ENCODE results near the gene ATXN7L1.

Gene ATXN7L1

GRCh38 chr7:105649727-105650381 is 226.5 kb downstream of the ATXN7L1 start:
- peak; percentile 69 for DNase-seq (ENCODE audit: low read depth, low spot score)

GRCh38 chr7:105648561-105649401 is 227.6 kb downstream of the ATXN7L1 start:
- peak; percentile 45 for DNase-seq (ENCODE audit: low read depth, low spot score)

DNA sequence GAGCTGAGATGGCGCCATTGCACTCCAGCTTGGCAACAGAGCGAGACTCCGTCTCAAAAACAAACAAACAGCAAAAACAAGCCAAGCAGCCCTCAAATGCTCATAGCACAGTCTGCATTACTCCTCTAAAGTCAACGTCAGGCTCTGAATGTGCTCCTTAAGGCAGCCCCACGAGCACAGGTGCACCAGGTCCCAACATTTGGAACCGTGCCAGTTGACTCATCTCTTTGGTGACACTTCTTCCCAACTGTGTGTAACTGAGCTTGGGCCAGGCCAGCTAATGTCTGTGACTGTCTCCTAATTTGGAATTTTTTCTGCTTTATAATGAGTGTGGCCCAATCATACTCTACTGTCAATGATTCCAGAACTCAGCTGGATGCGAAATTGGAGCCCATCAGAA is 228.8 kb downstream of the ATXN7L1 start:
- DNase-seq (ENCODE audit: low read depth, low spot score), result no peak

GRCh38 chr7:105644937-105645336 is 231.5 kb downstream of the ATXN7L1 start:
- DNase-seq (ENCODE audit: low read depth, low spot score), result no peak

GRCh38 chr7:105643851-105644250 is 232.5 kb downstream of the ATXN7L1 start:
- peak; percentile 29 for DNase-seq (ENCODE audit: low read depth, low spot score)

- peak; percentile 43 for DNase-seq (ENCODE audit: low read depth, low spot score)
Measured at GRCh38 chr7:105643384-105643783, 233.0 kb downstream of the ATXN7L1 start.

- DNase-seq (ENCODE audit: low read depth, low spot score), result no peak
Measured at GRCh38 chr7:105642264-105642663, 234.1 kb downstream of the ATXN7L1 start.

DNA sequence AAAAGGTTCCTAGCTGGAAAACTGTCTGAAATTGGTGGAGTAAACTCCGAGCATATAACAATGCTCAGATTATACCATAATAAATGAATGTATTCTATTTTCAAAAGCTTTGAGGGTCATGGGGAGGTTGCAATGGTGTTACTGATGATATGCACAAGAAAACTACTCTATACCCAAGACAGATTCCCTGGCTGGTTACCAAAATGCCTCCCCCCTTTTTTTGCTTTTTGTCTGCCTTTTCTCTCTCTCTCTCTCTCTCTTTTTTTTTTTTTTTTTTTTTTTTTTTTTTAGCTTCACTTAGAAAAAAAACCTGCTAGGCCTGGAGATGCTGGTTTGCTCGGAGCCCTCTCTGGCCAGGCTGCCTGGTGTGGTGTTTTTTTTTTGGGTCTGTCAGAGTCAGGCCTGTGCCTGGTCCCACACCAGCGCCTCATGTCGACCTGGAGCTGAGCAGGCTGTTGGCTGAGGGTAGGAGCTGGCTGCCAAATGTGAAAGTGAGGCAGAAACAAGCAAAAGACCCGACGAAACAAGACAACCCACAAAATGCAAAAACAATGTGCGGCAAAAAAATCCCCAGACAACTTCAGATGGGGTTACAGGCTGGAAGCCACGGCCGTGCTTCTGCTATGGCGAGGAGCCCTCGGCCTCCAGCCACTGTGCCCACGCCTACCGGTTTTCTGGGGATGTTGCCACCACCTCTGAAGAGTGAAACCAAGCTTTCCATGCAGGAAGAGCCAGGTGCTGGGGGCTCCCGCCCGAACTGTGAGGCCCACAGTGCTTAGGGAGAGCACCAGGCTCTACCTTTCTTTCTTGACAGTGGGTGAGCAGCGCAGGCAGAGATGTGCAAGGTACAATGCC is 235.2 kb downstream of the ATXN7L1 start:
- no peak for DNase-seq (ENCODE audit: low read depth, low spot score)

- no peak for DNase-seq (ENCODE audit: low read depth, low spot score)
Measured at GRCh38 chr7:105639667-105640493, 236.5 kb downstream of the ATXN7L1 start.

GRCh38 chr7:105638902-105639495 is 237.4 kb downstream of the ATXN7L1 start:
- peak; percentile 30 for DNase-seq (ENCODE audit: low read depth, low spot score)

- DNase-seq (ENCODE audit: low read depth, low spot score), result no peak
Measured at GRCh38 chr7:105638334-105638733, 238.1 kb downstream of the ATXN7L1 start.

DNA sequence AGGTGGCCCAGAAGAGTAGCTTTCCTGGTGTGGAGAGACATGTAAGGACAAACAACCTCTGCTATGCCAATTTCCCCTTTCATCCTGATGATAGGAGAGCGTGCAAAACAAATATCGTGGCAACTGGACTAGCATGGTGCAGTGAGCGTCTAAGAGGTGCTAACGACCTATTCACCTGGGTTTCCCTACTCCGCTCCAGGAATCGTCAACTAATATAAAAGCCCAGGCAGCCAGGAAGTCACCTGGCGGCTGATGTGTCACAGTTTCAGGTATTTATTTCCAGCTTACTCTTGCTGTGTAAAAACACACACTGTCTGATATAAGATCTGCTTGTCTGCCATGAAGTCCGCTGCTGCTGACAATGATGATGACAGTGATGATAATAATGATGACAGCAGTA is 238.6 kb downstream of the ATXN7L1 start:
- DNase-seq (ENCODE audit: low read depth, low spot score), result no peak

DNA sequence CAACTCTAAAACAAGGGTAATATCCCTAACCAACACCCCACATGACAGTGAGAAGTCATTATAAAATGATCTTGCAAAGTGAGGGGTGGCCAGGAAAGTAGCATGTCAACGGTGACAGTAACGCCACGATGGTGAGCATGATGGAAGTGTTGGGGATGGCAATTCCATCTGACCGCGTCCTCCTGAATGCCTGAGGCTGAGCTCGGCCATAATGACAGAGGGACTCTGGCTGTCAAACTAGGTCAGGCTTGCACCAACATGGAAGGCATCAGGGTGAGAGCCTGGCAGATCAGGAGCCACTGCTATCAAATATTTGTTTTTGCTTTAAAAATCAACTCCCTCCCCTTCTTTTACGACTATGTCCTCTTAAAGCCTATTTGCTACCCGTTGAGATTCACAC is 239.4 kb downstream of the ATXN7L1 start:
- no peak for DNase-seq (ENCODE audit: low read depth, low spot score)

DNA sequence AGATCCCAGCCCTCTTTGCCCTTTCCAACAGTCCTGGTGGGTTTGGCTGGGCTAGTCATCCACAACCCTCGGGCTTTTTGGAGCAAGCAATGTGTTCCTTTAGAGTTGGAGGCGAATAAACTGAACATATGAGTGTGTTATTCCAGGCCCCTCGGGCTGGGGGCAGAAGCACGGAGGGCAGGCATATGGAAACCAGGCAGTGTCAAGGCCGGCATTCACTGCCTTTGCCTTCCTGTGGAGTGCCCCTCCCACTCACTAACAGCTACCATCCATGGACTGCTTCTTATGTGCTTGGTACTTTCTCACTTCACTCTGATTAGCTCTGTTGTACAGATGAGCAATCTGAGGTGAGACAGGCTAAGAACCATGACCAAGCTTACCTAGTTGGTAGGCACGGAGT is 241.2 kb downstream of the ATXN7L1 start:
- DNase-seq (ENCODE audit: low read depth, low spot score), result no peak

DNA sequence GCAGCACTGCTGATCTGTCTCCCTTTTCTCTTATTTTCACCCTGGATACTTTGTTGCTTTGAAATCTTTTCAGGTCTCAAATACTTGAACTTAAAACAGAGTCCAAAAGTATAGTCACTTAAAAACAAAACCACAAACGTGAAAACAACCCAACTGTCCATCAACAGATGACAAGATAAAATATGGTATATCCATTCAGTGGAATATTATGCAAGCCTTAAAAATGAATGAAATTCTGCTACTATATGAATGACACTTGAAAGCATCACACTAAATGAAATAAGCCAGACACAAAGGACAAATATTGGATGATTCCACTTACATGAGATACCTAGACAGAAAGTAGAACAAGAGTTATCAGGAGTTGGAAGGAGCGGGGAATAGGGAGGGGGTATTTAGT is 250.4 kb downstream of the ATXN7L1 start:
- DNase-seq (ENCODE audit: low read depth, low spot score), result no peak

DNA sequence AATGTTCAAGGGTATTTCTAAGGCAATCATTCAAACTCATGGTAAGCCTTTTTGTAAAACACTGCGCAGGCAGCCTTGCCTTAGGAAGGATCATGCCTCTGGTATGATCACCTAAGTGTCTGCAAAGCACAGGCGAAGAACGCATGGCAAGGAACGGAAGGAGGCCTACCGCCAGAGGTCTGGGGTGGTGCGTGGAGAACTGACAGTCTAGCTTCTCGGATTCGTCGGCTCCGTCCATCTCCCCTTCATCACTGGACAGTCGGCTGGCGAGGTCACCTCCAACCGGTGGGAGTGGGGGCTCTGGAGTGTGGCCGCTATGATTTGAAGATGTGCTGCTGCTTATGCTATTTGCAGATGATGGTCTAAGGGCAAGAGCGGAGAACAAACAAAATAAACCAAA is 252.5 kb downstream of the ATXN7L1 start:
- no peak for DNase-seq (ENCODE audit: low read depth, low spot score)

DNA sequence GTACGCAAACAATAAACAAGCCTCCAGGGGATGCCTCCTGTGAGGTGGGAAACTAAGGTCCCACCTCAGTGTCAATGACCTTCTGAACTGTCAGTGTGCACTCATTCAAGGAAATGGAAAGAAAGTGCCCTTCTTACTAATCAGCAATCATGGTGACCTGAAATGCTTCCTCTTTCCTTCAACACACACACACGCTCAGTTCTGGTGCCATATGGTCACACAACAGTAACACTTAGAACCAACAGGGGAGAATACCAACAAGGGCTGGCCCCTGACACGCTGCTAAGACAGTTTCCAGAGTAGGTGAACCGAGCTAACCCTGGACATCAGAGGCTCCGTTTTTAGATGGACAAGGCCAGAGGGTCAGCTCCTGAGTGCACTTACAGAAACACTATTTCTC is 253.0 kb downstream of the ATXN7L1 start:
- no peak for DNase-seq (ENCODE audit: low read depth, low spot score)

GRCh38 chr7:105622106-105622731 is 254.2 kb downstream of the ATXN7L1 start:
- DNase-seq (ENCODE audit: low read depth, low spot score), result no peak

DNA sequence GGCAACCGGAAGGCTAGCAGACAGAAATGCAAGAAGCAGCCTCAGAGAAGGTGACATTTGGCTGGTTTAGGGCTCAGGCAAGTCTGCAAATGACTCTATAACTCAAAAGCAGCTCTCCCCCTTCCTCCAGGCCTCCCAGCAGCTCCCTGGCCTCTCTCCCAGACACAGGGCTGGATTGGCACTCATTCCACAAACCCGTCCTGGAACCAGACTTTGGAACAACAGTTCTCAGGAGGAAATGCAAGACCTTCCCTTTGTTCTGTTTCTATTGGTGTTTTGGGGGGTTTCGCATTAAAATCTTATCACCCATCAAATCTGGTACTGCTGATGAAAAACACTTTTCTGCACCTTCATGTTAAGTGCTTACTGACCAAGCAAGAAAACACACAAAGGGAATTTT is 254.8 kb downstream of the ATXN7L1 start:
- peak; percentile 80 for DNase-seq (ENCODE audit: low read depth, low spot score)

GRCh38 chr7:105621176-105621575 is 255.2 kb downstream of the ATXN7L1 start:
- no peak for DNase-seq (ENCODE audit: low read depth, low spot score)
